Right lobe of liver (tissue), 6 donors: ENCODE data around the gene WDFY4. TPM values are rescaled to one million over a fixed set of nuclear protein-coding genes. Genes with fewer than 3 reads are reported as not detected.

ENCODE experiments used
- ATAC-seq, 4 donors: fragments of 200-7000 bp; cut with Tn5 transposase; one replicate each; pipeline ENCODE4 v1.9.1; 2020; ENCODE audit warnings: mild to moderate bottlenecking in 4 of 4, moderate library complexity in 4 of 4
- DNase-seq, 3 donors: peaks; one replicate each; pipeline ENCODE4 v3.0.0-alpha.2; 2020
- H3K27ac ChIP-seq, 3 donors: fragments of 200-600 bp; one replicate each; pipeline ENCODE4 v1.8.0; 2022
- H3K27me3 ChIP-seq, 2 donors: fragments of 200-600 bp; one replicate each; pipeline ENCODE4 v1.8.0; 2022
- H3K36me3 ChIP-seq, 4 donors: fragments of 200-600 bp; sonication (generic) in 1 of 4; one replicate each; pipeline versions ENCODE4 v1.5.1 to v1.8.0; 2017 to 2022; ENCODE audit warnings: control low read depth in 1 of 4
- H3K4me1 ChIP-seq, 4 donors: fragments of 200-600 bp; sonication (generic) in 1 of 4; one replicate each; pipeline versions ENCODE4 v1.5.1 to v1.8.0; 2017 to 2022; ENCODE audit warnings: control low read depth in 1 of 4
- H3K4me3 ChIP-seq, 3 donors: fragments of 200-600 bp; one replicate each; pipeline ENCODE4 v1.8.0; 2022
- H3K9me3 ChIP-seq, 4 donors: fragments of 200-600 bp; sonication (generic) in 1 of 4; one replicate each; pipeline versions ENCODE4 v1.5.1 to v1.8.0; 2017 to 2022; ENCODE audit warnings: control low read depth in 1 of 4
- CTCF ChIP-seq, 4 donors: fragments of 200-600 bp in 3 of 4; fragments of 450-650 bp in 1 of 4; IDR thresholded peaks; one replicate each; pipeline versions ENCODE4 v1.5.1 to v1.8.0; 2016 to 2022; ENCODE audit warnings: antibody characterized with exemption in 4 of 4, mild to moderate bottlenecking in 2 of 4
- POLR2A ChIP-seq: fragments of 450-650 bp; IDR thresholded peaks from one replicate; pipeline ENCODE4 v1.6.1; 2017; ENCODE audit warnings: antibody characterized with exemption, mild to moderate bottlenecking
- WGBS: methylation state at CpG from one replicate; pipeline ENCODE4 v1.1.6; 2018; ENCODE audit warnings: low coverage, low lambda C conversion rate; ENCODE audit not compliant: insufficient coverage; ENCODE audit errors: missing lambda C conversion rate; 5-methylcytosine and 5-hydroxymethylcytosine counted together
- intact Hi-C, 2 donors: fragments of 100-400 bp; cut with DNase I; formaldehyde crosslinking; loops; one replicate each; pipeline versions ENCODE4 v1.11.2 to v1.14.1; 2022
- total RNA-seq, 6 experiments: library from RNA; depleted of rRNA in 2 of 6; stranded (reverse); fragments of >200 nt in 2 of 6; fragmentation: NEBNext Ultra II Directional in 3 of 6; extraction: Animal tissue kit (Norgen Biotek cat#: 25700) in 3 of 6; gene quantifications; one replicate each; pipeline versions ENCODE4 v1.1.0 to v1.2.4, GENCODE V29; 2016 to 2023
- donor health status: DM: no; HTN: yes; CAD: no.
- donor health status: DM: no; HTN: no; CAD: no.
- donor health status: DM: no; HTN: no; CAD: no.
- donor health status: DM: no; HTN: yes; CAD: no.
- donor health status: DM: no; HTN: yes; CAD: no.

Gene WDFY4
- total RNA-seq, 6 experiments from 2014 or later: 1.4 to 4.1 (median 1.9) TPM

DNA sequence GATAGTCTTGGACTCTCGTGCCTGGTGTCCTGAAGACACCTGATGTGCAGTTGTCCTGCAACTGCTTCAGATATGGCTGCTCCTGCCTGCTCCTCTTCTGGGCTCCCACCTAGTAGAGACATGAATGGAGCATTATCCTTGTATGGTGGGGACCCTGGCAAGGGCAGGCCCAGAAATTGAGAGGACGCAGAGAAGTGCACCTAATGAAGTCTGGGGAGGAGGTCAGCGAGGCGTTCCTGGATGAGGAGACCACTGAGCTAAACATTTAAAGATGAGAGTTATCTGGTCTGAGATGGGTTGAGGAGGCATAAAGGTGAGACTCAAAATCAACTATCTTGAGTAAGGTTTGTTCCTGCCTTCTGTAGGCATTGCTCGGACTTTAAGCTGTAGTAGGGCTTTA lies 66.3 kb downstream of the WDFY4 start:
- H3K36me3 ChIP-seq: no peaks in the 10 kb centered on the region
- no peaks in the 10 kb centered on the region for H3K9me3 ChIP-seq
- ATAC-seq: no peak
- no peaks in the 10 kb centered on the region for H3K4me1 ChIP-seq
- TF ChIP-seq CTCF (IDR thresholded peaks at IDR 0.05) (no peak), POLR2A (no peak)
- WGBS: 56% methylated on average over 3 of the region's 5 CpGs
- H3K4me3 ChIP-seq: no peak overlapping the region
- intact Hi-C loops: no loop called here
- DNase-seq: no peak
- H3K27ac ChIP-seq: no peak overlapping the region
- no peaks in the 10 kb centered on the region for H3K27me3 ChIP-seq

GRCh38 chr10:48751730-48752129 lies 67.1 kb downstream of the WDFY4 start:
- H3K4me1 ChIP-seq: no peaks in the 10 kb centered on the region
- TF ChIP-seq POLR2A (no peak), CTCF (IDR thresholded peaks at IDR 0.05) (no peak)
- ATAC-seq: no peak
- no peaks in the 10 kb centered on the region for H3K9me3 ChIP-seq
- no peak overlapping the region for H3K4me3 ChIP-seq
- no peak for DNase-seq
- no peaks in the 10 kb centered on the region for H3K36me3 ChIP-seq
- no peak overlapping the region for H3K27ac ChIP-seq
- intact Hi-C loops: no loop called here
- WGBS: 70% methylated on average over 2 of the region's 5 CpGs
- H3K27me3 ChIP-seq: no peaks in the 10 kb centered on the region

DNA sequence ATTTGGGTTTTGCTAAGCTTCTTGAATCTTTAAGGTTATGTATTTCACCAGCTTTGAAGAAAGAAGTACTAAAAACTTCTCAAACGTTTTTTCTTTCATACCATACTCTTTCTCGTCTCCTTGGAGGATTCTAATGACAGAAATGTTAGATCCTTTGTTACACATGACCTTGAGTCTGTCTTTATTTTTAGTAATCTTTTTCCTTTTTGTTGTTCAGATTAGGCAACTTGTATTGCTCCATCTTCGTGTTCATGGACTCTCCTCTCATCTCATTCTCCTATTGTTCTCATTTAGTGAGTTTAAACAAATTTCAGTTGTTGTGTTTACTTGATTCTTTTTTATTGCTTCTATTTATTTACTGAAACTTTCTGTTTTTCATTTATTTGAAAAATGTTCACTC lies 73.7 kb downstream of the WDFY4 start:
- Histone ChIP-seq H3K4me3 (no peak overlapping the region), H3K9me3 (no peaks in the 10 kb centered on the region), H3K27me3 (no peaks in the 10 kb centered on the region), H3K4me1 (no peaks in the 10 kb centered on the region), H3K27ac (no peak overlapping the region), H3K36me3 (no peaks in the 10 kb centered on the region)
- 29% methylated on average over 3 of the region's 3 CpGs for WGBS
- DNase-seq (no peak), ATAC-seq (no peak)
- no peak for TF ChIP-seq CTCF (IDR thresholded peaks at IDR 0.05)
- no peak for TF ChIP-seq POLR2A
- intact Hi-C loops: no loop called here

DNA sequence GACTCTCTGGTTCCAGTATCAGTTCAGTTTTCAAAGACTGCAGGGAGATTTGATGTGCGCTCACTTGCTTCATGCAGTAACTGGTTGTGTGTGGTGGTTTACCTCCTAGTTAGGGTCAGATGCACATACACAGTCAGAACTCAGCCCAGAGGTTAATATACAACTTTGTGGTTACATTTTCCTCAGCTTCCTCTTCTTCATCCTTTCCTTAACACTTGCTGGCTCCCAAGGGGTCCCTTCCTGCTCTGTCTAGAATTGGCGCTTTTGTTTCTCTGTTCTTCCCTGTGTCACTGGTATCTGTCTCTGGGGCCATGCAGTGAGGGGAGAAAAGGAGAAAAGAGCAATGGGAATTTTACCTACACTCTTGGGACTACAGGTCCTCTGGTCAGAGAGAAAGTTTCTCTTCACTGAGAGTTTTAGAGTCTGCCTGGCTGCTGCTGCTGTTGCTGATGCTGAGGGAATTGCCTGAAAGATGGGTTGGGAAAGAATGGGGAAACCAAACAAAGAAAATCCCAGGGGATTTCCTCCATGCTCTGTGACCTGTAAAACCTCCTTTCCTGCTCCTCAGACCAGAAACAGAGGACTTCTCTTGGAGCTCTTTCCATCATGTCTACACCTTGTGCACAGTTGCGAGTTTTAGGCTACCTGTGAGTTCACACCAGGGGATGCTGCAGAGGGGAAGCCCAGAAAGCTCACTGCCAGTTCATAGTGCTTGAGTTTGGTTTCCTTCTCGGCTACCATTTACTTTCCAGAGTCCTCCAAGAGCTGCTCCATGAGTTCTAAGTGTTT lies 74.6 kb downstream of the WDFY4 start:
- Histone ChIP-seq H3K9me3 (no peaks in the 10 kb centered on the region), H3K27me3 (no peaks in the 10 kb centered on the region), H3K36me3 (no peaks in the 10 kb centered on the region), H3K4me3 (no peak overlapping the region), H3K4me1 (no peaks in the 10 kb centered on the region), H3K27ac (no peak overlapping the region)
- DNase-seq (no peak), ATAC-seq (no peak)
- WGBS: 76% methylated on average over 4 of the region's 4 CpGs
- TF ChIP-seq POLR2A: no peak
- intact Hi-C loops: no loop called here

DNA sequence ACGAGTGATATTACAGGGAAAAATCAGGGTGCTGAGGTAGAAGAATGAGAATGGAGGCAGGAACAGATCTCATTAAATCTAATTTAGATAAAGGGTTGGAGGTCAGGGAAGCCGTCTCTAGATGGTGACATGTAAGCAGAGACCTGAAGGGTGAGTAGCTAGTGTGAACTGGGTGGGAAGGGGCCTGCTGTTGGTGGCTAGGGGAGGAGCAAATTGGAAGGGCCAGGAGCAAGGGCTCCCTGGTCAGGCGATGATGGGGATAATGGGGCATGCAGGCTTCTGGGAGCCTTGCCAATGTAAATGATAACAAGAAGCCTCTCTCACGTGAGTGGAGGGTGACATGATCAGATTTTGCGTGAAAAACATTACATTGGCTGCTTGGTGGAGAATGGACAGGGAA lies 76.3 kb downstream of the WDFY4 start:
- no peaks in the 10 kb centered on the region for H3K36me3 ChIP-seq
- no peaks in the 10 kb centered on the region for H3K27me3 ChIP-seq
- intact Hi-C loops: no loop called here
- WGBS: 43% methylated on average over 4 of the region's 5 CpGs
- H3K27ac ChIP-seq: no peak overlapping the region
- no peaks in the 10 kb centered on the region for H3K9me3 ChIP-seq
- no peak for ATAC-seq
- no peaks in the 10 kb centered on the region for H3K4me1 ChIP-seq
- TF ChIP-seq POLR2A (no peak), CTCF (IDR thresholded peaks at IDR 0.05) (no peak)
- no peak overlapping the region for H3K4me3 ChIP-seq
- no peak for DNase-seq
